GM23338 (cell line): ENCODE results near the gene NR4A1.

Source experiments
- CREB1 ChIP-seq: fragments of 250-450 bp; sonication (Bioruptor Pico); IDR thresholded peaks from 2 replicates; pipeline ENCODE4 v1.5.0; 2020; ENCODE audit warnings: low read depth, mild to moderate bottlenecking, moderate library complexity
- EZH2 ChIP-seq: fragments of 200-600 bp; sonication (generic); IDR thresholded peaks from one replicate; pipeline ENCODE4 v1.8.0; 2017; ENCODE audit warnings: antibody characterized with exemption, mild to moderate bottlenecking, low read depth; ENCODE audit not compliant: unreplicated experiment
- TF ChIP-seq, protein P1 (sequence below), 2 experiments: fragments of 200-600 bp in 1 of 2; sonication (generic) in 1 of 2; conservative IDR thresholded peaks; 2 replicates each; pipeline versions ENCODE4 v1.5.1 to v1.6.1; 2016 to 2017; ENCODE audit warnings: antibody characterized with exemption in 2 of 2, low read depth in 2 of 2, mild to moderate bottlenecking in 2 of 2, moderate library complexity in 1 of 2
- TF ChIP-seq, protein P2 (sequence below): IDR thresholded peaks from 2 replicates; pipeline ENCODE4 v1.6.1; 2016; ENCODE audit warnings: antibody characterized with exemption

DNA sequence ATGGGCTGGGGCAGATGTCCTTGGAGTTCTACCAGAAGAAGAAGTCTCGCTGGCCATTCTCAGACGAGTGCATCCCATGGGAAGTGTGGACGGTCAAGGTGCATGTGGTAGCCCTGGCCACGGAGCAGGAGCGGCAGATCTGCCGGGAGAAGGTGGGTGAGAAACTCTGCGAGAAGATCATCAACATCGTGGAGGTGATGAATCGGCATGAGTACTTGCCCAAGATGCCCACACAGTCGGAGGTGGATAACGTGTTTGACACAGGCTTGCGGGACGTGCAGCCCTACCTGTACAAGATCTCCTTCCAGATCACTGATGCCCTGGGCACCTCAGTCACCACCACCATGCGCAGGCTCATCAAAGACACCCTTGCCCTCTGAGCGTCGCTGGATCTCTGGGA is 25.6 kb downstream of the NR4A1 start:
- no peak for TF ChIP-seq CREB1 (CRISPR knock-in tag)
- TF ChIP-seq EZH2, result no peak
- TF ChIP-seq, protein P1, sequence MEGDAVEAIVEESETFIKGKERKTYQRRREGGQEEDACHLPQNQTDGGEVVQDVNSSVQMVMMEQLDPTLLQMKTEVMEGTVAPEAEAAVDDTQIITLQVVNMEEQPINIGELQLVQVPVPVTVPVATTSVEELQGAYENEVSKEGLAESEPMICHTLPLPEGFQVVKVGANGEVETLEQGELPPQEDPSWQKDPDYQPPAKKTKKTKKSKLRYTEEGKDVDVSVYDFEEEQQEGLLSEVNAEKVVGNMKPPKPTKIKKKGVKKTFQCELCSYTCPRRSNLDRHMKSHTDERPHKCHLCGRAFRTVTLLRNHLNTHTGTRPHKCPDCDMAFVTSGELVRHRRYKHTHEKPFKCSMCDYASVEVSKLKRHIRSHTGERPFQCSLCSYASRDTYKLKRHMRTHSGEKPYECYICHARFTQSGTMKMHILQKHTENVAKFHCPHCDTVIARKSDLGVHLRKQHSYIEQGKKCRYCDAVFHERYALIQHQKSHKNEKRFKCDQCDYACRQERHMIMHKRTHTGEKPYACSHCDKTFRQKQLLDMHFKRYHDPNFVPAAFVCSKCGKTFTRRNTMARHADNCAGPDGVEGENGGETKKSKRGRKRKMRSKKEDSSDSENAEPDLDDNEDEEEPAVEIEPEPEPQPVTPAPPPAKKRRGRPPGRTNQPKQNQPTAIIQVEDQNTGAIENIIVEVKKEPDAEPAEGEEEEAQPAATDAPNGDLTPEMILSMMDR (conservative IDR thresholded peaks at IDR 0.05; ENCODE audit: low read depth in 2 of 2), result no peak
- TF ChIP-seq, protein P2, sequence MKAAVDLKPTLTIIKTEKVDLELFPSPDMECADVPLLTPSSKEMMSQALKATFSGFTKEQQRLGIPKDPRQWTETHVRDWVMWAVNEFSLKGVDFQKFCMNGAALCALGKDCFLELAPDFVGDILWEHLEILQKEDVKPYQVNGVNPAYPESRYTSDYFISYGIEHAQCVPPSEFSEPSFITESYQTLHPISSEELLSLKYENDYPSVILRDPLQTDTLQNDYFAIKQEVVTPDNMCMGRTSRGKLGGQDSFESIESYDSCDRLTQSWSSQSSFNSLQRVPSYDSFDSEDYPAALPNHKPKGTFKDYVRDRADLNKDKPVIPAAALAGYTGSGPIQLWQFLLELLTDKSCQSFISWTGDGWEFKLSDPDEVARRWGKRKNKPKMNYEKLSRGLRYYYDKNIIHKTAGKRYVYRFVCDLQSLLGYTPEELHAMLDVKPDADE, result no peak
